Measurements from ENCODE around the gene CSF2RB. TPM values are rescaled to one million over a fixed set of nuclear protein-coding genes. Genes with fewer than 3 reads are reported as not detected.

The CSF2RB gene
- total RNA-seq, 1 donor = 0.81 TPM

GRCh38 chr22:36938886-36939285, 25.5 kb downstream of the CSF2RB start:
- TF ChIP-seq, protein P1, sequence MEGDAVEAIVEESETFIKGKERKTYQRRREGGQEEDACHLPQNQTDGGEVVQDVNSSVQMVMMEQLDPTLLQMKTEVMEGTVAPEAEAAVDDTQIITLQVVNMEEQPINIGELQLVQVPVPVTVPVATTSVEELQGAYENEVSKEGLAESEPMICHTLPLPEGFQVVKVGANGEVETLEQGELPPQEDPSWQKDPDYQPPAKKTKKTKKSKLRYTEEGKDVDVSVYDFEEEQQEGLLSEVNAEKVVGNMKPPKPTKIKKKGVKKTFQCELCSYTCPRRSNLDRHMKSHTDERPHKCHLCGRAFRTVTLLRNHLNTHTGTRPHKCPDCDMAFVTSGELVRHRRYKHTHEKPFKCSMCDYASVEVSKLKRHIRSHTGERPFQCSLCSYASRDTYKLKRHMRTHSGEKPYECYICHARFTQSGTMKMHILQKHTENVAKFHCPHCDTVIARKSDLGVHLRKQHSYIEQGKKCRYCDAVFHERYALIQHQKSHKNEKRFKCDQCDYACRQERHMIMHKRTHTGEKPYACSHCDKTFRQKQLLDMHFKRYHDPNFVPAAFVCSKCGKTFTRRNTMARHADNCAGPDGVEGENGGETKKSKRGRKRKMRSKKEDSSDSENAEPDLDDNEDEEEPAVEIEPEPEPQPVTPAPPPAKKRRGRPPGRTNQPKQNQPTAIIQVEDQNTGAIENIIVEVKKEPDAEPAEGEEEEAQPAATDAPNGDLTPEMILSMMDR (IDR thresholded peaks at IDR 0.05; ENCODE audit: insufficient read depth, low read length) = no peak
- no peak for DNase-seq (ENCODE audit: low read depth)
- no peak overlapping the region for H3K4me3 ChIP-seq (ENCODE audit: low read depth, low read length)

- H3K4me3 ChIP-seq (ENCODE audit: low read depth, low read length) = no peak overlapping the region
- no peak for DNase-seq (ENCODE audit: low read depth)
- TF ChIP-seq, protein P1 (IDR thresholded peaks at IDR 0.05; ENCODE audit: insufficient read depth, low read length) = no peak
These were observed 27.2 kb downstream of the CSF2RB start for GRCh38 chr22:36940676-36941075.

- no peak overlapping the region for H3K4me3 ChIP-seq (ENCODE audit: low read depth, low read length)
- DNase-seq (ENCODE audit: low read depth) = no peak
- TF ChIP-seq, protein P1 (IDR thresholded peaks at IDR 0.05; ENCODE audit: insufficient read depth, low read length) = no peak
These were observed 29.1 kb downstream of the CSF2RB start for GRCh38 chr22:36942556-36942955.

- TF ChIP-seq, protein P1 (IDR thresholded peaks at IDR 0.05; ENCODE audit: insufficient read depth, low read length) = no peak
- no peak overlapping the region for H3K4me3 ChIP-seq (ENCODE audit: low read depth, low read length)
- peak; percentile 75 for DNase-seq (ENCODE audit: low read depth)
These were observed 33.2 kb downstream of the CSF2RB start for GRCh38 chr22:36946421-36947158.

DNA sequence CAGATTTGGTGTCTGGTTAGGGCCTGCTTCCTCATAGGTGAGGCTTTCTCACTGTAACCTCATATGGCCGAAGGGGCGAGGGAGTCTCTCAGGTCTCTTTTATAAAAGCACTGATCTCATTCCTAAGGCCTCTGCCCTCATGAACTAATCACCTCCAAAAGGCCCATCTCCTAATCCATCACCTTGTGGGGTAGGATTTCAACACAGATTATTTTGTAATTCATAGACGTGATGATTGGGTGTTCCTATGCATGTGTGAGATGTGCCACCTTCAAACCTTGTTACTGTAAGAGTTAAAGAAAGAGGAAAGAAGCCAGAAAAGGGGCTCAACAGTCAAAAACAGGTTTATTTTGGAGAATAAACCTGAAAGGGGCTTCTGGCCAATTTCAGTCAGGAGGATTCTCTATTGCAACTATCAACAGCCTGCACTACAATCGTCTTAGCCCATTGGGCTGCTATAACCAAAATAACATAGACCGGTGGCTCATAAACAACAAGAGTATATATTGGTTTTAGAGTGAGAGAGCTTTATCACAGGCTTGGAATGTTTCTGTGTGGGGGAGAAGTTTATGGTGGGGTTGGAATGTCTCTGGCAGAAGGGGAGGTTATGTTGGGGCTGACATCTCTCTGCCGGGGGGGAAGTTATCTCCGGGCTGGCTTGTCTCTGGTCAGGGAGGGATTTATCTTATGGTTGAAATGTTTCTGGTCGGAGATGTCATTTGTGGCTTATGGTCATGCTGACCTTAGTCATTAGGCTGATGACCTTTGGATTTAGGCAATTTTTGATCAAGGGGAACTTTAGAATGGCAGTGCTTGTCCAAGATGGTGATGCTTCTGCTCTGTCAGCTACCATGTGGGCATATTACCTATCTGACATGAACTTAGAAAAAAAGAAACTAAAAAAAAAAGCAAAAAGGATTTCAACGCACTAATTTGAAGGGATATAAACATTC, 35.1 kb downstream of the CSF2RB start:
- peak; percentile 39 for DNase-seq (ENCODE audit: low read depth)
- H3K4me3 ChIP-seq (ENCODE audit: low read depth, low read length) = no peak overlapping the region
- TF ChIP-seq, protein P1 (IDR thresholded peaks at IDR 0.05; ENCODE audit: insufficient read depth, low read length) = no peak

DNA sequence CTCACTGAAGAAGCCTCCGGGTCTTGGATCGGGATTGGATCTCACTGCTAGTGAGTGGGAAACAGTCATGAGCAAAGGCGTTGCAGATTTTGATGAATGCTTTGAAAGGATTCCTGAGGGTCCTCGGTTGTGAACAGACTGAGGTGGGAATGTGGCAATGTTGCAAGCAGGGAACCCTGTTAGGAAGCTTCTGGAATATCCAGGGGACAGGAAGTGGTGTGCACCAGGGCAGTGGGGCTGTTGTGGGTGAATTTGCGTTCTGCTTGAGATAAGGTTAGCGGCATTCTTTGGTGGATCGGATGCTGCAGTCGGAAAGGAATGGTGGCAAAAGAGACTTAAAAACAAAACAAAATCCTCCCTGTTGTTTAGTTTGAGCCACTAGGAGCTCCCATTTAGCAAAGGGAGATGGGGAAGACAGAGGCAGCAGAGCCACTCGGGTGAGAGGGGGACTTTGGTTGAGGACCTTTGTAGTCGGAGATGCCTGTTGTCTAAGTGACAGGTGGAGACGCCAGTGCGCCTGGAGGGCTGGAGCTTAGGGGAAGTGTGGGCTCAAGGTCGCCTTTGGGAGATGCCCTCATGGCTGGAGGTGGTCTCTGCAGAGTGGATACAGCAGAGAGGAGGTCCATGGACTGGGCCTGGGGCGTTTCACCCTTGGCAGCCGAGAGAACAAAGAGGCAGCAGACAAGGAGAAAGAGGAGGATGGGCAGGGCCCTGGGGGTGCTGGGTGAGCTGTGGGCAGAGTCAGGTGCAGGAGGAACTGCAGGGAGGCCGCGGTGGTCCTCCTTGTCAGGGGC, 37.6 kb downstream of the CSF2RB start:
- DNase-seq (ENCODE audit: low read depth) = no peak
- no peak overlapping the region for H3K4me3 ChIP-seq (ENCODE audit: low read depth, low read length)
- TF ChIP-seq, protein P1 (IDR thresholded peaks at IDR 0.05; ENCODE audit: insufficient read depth, low read length) = no peak
